ENCODE measurements around the gene ARL2. TPM values are rescaled to one million over a fixed set of nuclear protein-coding genes. Genes with fewer than 3 reads are reported as not detected.

ARL2 gene
- total RNA-seq, 1 experiment from 2014 or later = 171 TPM

DNA sequence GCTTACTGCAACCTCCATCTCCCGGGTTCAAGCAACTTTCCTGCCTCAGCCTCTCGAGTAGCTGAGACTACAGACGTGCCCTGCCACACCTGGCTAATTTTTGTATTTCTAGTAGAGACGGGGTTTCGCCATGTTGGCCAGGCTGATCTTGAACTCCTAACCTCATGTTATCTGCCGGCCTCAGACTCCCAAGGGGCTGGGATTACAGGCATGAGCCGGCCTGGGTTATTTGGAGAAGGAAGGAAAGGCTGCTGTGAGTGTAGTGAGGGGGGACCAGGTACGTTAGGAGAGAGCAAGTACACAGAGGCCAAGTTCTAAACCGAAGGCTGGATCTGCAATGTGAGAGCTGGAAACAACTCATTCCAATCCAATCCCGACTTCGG is 17.6 kb upstream of the ARL2 start:
- H3K27me3 Mint-ChIP-seq (ENCODE audit: low read depth) = no peaks in the 10 kb centered on the region
- ATAC-seq = no peak
- H3K4me3 Mint-ChIP-seq = peak overlapping the region; percentile 56
- no peak for DNase-seq (ENCODE audit: low spot score)
- ChIA-PET POLR2A (interaction anchor here (0.5 to 1.6 kb wide), 6 partner anchors 27 to 319 kb away, joined by 3 to 4 read pairs (median 3); partner anchors contain the start of genes CDC42EP2 and SF1), CTCF (interaction anchor here (0.6 to 4.5 kb wide), 35 partner anchors 9 to 547 kb away, joined by 3 to 39 read pairs (median 5); partner anchors contain the start of genes ARL2, ATG2A, CDC42BPG and GPHA2)
- no peaks in the 10 kb centered on the region for H3K9me3 Mint-ChIP-seq
- H3K27ac Mint-ChIP-seq = peak overlapping the region; percentile 32; the same call in 1 of the 2 replicates
- TF ChIP-seq IRF2 (CRISPR knock-in tag; IDR thresholded peaks at IDR 0.05; ENCODE audit: borderline replicate concordance, low read depth) (no peak), TCF7 (CRISPR knock-in tag; IDR thresholded peaks at IDR 0.05; ENCODE audit: low read depth) (no peak), FOXP1 (CRISPR knock-in tag; IDR thresholded peaks at IDR 0.05; ENCODE audit: borderline replicate concordance) (no peak), NFATC4 (CRISPR knock-in tag; IDR thresholded peaks at IDR 0.05) (no peak), ZNF232 (CRISPR knock-in tag; IDR thresholded peaks at IDR 0.05) (no peak), ZNF263 (CRISPR knock-in tag; IDR thresholded peaks at IDR 0.05; ENCODE audit: low read depth) (no peak), SOX15 (CRISPR knock-in tag; IDR thresholded peaks at IDR 0.05) (no peak), NFE2L1 (CRISPR knock-in tag; IDR thresholded peaks at IDR 0.05) (no peak), ETV6 (CRISPR knock-in tag; IDR thresholded peaks at IDR 0.05) (no peak)
- TF ChIP-seq, protein P1, sequence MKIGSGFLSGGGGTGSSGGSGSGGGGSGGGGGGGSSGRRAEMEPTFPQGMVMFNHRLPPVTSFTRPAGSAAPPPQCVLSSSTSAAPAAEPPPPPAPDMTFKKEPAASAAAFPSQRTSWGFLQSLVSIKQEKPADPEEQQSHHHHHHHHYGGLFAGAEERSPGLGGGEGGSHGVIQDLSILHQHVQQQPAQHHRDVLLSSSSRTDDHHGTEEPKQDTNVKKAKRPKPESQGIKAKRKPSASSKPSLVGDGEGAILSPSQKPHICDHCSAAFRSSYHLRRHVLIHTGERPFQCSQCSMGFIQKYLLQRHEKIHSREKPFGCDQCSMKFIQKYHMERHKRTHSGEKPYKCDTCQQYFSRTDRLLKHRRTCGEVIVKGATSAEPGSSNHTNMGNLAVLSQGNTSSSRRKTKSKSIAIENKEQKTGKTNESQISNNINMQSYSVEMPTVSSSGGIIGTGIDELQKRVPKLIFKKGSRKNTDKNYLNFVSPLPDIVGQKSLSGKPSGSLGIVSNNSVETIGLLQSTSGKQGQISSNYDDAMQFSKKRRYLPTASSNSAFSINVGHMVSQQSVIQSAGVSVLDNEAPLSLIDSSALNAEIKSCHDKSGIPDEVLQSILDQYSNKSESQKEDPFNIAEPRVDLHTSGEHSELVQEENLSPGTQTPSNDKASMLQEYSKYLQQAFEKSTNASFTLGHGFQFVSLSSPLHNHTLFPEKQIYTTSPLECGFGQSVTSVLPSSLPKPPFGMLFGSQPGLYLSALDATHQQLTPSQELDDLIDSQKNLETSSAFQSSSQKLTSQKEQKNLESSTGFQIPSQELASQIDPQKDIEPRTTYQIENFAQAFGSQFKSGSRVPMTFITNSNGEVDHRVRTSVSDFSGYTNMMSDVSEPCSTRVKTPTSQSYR (CRISPR knock-in tag; IDR thresholded peaks at IDR 0.05) = no peak
- H3K4me1 Mint-ChIP-seq = peaks cover 18% of the 10 kb centered on the region
- H3K36me3 Mint-ChIP-seq = no peaks in the 10 kb centered on the region

DNA sequence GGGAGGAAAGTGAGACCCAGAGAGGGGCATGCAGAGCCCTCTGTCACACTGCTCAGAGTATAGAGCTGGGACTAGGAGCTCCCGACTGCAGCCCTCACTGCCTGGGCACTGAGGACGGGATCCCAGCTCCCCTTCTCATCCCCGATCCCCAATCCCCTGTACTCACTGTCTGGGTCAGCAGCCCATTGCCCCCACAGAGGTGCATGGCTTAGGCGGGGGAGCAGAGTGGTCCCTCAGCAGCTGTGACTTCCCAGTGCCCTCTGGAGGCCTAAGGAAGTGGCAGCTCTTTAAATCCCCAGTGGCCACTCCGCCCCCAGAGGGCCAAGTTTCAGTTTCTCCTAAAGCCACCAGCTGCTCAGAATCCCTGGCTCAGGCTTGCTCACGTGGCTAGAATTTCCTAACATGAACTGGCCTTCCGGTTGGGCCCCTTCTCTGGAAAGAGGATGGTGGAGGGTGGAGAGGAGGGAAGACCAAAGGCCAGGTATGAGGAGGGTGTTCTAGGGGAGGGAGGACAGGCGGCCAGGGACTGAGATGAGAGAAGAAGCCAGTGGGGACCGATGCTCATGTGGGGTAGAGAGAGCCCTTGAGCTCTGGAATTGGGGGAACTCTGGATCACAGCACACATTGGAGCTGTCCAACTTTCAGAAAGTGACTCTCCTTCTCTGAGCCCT is 17.1 kb upstream of the ARL2 start, which contains the start of gene BATF2:
BATF2 (minus strand) TSS at position 262 of the 671 bp plus-strand sequence; CDS start at position 205, 57 bp downstream.
- Mint-ChIP-seq H3K9me3 (no peaks in the 10 kb centered on the region), H3K4me1 (peaks cover 18% of the 10 kb centered on the region), H3K27ac (peak within 1 kb of the TSS; percentile 78), H3K4me3 (peak within 1 kb of the TSS; percentile 56), H3K27me3 (ENCODE audit: low read depth) (no peaks in the 10 kb centered on the region), H3K36me3 (no peaks in the 10 kb centered on the region)
- ChIA-PET CTCF (interaction anchor here (0.6 to 4.5 kb wide), 37 partner anchors 8 to 548 kb away, joined by 3 to 39 read pairs (median 5); partner anchors contain the start of genes ARL2, ATG2A, CDC42BPG and FAU), POLR2A (interaction anchor here (0.5 to 1.6 kb wide), 9 partner anchors 18 to 1465 kb away, joined by 3 to 5 read pairs (median 3); partner anchors contain the start of genes CDC42EP2 and SF1)
- DNase-seq (ENCODE audit: low spot score) (peak; percentile 76), ATAC-seq (peak; percentile 97)
- TF ChIP-seq, protein P2, sequence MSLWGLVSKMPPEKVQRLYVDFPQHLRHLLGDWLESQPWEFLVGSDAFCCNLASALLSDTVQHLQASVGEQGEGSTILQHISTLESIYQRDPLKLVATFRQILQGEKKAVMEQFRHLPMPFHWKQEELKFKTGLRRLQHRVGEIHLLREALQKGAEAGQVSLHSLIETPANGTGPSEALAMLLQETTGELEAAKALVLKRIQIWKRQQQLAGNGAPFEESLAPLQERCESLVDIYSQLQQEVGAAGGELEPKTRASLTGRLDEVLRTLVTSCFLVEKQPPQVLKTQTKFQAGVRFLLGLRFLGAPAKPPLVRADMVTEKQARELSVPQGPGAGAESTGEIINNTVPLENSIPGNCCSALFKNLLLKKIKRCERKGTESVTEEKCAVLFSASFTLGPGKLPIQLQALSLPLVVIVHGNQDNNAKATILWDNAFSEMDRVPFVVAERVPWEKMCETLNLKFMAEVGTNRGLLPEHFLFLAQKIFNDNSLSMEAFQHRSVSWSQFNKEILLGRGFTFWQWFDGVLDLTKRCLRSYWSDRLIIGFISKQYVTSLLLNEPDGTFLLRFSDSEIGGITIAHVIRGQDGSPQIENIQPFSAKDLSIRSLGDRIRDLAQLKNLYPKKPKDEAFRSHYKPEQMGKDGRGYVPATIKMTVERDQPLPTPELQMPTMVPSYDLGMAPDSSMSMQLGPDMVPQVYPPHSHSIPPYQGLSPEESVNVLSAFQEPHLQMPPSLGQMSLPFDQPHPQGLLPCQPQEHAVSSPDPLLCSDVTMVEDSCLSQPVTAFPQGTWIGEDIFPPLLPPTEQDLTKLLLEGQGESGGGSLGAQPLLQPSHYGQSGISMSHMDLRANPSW (CRISPR knock-in tag; conservative IDR thresholded peaks at IDR 0.05; ENCODE audit: low read depth) = no peak
- TF ChIP-seq, protein P3, sequence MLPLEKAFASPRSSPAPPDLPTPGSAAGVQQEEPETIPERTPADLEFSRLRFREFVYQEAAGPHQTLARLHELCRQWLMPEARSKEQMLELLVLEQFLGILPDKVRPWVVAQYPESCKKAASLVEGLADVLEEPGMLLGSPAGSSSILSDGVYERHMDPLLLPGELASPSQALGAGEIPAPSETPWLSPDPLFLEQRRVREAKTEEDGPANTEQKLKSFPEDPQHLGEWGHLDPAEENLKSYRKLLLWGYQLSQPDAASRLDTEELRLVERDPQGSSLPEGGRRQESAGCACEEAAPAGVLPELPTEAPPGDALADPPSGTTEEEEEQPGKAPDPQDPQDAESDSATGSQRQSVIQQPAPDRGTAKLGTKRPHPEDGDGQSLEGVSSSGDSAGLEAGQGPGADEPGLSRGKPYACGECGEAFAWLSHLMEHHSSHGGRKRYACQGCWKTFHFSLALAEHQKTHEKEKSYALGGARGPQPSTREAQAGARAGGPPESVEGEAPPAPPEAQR (CRISPR knock-in tag; IDR thresholded peaks at IDR 0.05) = no peak
- TF ChIP-seq, protein P4, sequence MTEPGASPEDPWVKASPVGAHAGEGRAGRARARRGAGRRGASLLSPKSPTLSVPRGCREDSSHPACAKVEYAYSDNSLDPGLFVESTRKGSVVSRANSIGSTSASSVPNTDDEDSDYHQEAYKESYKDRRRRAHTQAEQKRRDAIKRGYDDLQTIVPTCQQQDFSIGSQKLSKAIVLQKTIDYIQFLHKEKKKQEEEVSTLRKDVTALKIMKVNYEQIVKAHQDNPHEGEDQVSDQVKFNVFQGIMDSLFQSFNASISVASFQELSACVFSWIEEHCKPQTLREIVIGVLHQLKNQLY (CRISPR knock-in tag; IDR thresholded peaks at IDR 0.05) = no peak
- TF ChIP-seq, protein P5, sequence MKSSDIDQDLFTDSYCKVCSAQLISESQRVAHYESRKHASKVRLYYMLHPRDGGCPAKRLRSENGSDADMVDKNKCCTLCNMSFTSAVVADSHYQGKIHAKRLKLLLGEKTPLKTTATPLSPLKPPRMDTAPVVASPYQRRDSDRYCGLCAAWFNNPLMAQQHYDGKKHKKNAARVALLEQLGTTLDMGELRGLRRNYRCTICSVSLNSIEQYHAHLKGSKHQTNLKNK (CRISPR knock-in tag; IDR thresholded peaks at IDR 0.05) = no peak
- peak; percentile 62; the same call in 1 of the 2 replicates for TF ChIP-seq GABPB1 (CRISPR knock-in tag; IDR thresholded peaks at IDR 0.05)
- no peak for TF ChIP-seq MXD4 (CRISPR knock-in tag; IDR thresholded peaks at IDR 0.05; ENCODE audit: borderline replicate concordance)
- TF ChIP-seq ETV6 (CRISPR knock-in tag; IDR thresholded peaks at IDR 0.05) = no peak
- TF ChIP-seq, protein P6, sequence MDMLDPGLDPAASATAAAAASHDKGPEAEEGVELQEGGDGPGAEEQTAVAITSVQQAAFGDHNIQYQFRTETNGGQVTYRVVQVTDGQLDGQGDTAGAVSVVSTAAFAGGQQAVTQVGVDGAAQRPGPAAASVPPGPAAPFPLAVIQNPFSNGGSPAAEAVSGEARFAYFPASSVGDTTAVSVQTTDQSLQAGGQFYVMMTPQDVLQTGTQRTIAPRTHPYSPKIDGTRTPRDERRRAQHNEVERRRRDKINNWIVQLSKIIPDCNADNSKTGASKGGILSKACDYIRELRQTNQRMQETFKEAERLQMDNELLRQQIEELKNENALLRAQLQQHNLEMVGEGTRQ (CRISPR knock-in tag; IDR thresholded peaks at IDR 0.05) = peak; percentile 77
- TF ChIP-seq, protein P7, sequence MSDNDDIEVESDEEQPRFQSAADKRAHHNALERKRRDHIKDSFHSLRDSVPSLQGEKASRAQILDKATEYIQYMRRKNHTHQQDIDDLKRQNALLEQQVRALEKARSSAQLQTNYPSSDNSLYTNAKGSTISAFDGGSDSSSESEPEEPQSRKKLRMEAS (CRISPR knock-in tag; IDR thresholded peaks at IDR 0.05) = peak; percentile 69; the same call in 1 of the 2 replicates
- TF ChIP-seq, protein P8, sequence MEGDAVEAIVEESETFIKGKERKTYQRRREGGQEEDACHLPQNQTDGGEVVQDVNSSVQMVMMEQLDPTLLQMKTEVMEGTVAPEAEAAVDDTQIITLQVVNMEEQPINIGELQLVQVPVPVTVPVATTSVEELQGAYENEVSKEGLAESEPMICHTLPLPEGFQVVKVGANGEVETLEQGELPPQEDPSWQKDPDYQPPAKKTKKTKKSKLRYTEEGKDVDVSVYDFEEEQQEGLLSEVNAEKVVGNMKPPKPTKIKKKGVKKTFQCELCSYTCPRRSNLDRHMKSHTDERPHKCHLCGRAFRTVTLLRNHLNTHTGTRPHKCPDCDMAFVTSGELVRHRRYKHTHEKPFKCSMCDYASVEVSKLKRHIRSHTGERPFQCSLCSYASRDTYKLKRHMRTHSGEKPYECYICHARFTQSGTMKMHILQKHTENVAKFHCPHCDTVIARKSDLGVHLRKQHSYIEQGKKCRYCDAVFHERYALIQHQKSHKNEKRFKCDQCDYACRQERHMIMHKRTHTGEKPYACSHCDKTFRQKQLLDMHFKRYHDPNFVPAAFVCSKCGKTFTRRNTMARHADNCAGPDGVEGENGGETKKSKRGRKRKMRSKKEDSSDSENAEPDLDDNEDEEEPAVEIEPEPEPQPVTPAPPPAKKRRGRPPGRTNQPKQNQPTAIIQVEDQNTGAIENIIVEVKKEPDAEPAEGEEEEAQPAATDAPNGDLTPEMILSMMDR (IDR thresholded peaks at IDR 0.05) = no peak

Measured in WTC11 (cell line).